Endothelial cell of umbilical vein (primary cell): ENCODE measurements around the gene SMOC2. TPM values are rescaled to one million over a fixed set of nuclear protein-coding genes. Genes with fewer than 3 reads are reported as not detected.

Source experiments
- BruUV-seq: library from RNA; stranded (reverse); fragments of 400-500 nt; replicated peaks from 2 replicates; lab custom pipeline; 2021; lab: Mats Ljungman, UMichigan
- CTCF ChIA-PET: fragments of 300-600, 350-600 bp; sonication (Branson Sonifier 250); formaldehyde crosslinking; loops from one replicate; lab custom pipeline; 2021; ENCODE audit warnings: antibody characterized with exemption, inconsistent platforms; lab: Charles Lee
- POLR2A ChIA-PET: fragments of 300-600, 350-600 bp; sonication (Branson Sonifier 250); formaldehyde crosslinking; loops from one replicate; lab custom pipeline; 2021; ENCODE audit warnings: antibody characterized with exemption, inconsistent platforms; lab: Charles Lee
- DNase-seq: peaks from one replicate; pipeline ENCODE4 v3.0.0-alpha.2; 2011; ENCODE audit warnings: low read depth, low spot score
- FAIRE-seq: peaks from 2 replicates; lab custom pipeline; 2011; peaks lifted over from hg19 to GRCh38; lab: Jason Lieb, UNC
- H2AFZ ChIP-seq: 2 replicates; pipeline ENCODE4 v1.6.0; 2012; ENCODE audit warnings: low read depth, low read length, control low read depth, inconsistent platforms
- H3K27ac ChIP-seq: 2 replicates; pipeline ENCODE4 v1.5.1; 2011; ENCODE audit warnings: low read depth, mild to moderate bottlenecking, control low read depth, low read length, moderate library complexity; ENCODE audit not compliant: insufficient read depth
- H3K27me3 ChIP-seq, 2 experiments: 2 replicates each; pipeline versions ENCODE4 v1.6.0 to v1.6.1; 2011; ENCODE audit warnings: low read length in 2 of 2, mixed read lengths in 1 of 2; ENCODE audit not compliant: control insufficient read depth in 2 of 2, insufficient read depth in 2 of 2
- H3K36me3 ChIP-seq, 2 experiments: 2 replicates in 1 of 2; 3 replicates in 1 of 2; pipeline ENCODE4 v1.5.1; 2011; ENCODE audit warnings: low read length in 2 of 2, mild to moderate bottlenecking in 1 of 2, moderate library complexity in 1 of 2; ENCODE audit not compliant: control insufficient read depth in 2 of 2, insufficient read depth in 2 of 2; ENCODE audit errors: extremely low read depth in 1 of 2
- H3K4me1 ChIP-seq: 3 replicates; pipeline ENCODE4 v1.5.1; 2011; ENCODE audit warnings: mild to moderate bottlenecking, low read length; ENCODE audit not compliant: control insufficient read depth, insufficient read depth; ENCODE audit errors: extremely low read depth
- H3K4me2 ChIP-seq: 2 replicates; pipeline ENCODE4 v1.6.1; 2011; ENCODE audit warnings: low read length, control low read depth, mixed read lengths; ENCODE audit not compliant: insufficient read depth
- H3K4me3 ChIP-seq, 3 experiments: fragments of 200-600 bp in 1 of 3; sonication (generic), shearing (Covaris generic) in 1 of 3; replicated peaks in 1 of 3; 2 replicates each; pipeline ENCODE4 v1.5.1; 2011 to 2016; ENCODE audit warnings: control low read depth in 3 of 3, low read length in 3 of 3, mild to moderate bottlenecking in 2 of 3, inconsistent platforms in 1 of 3, low read depth in 1 of 3, moderate library complexity in 1 of 3; ENCODE audit not compliant: insufficient read depth in 1 of 3
- H3K79me2 ChIP-seq: 2 replicates; pipeline ENCODE4 v1.6.0; 2012; ENCODE audit warnings: low read length, inconsistent platforms; ENCODE audit not compliant: control insufficient read depth, insufficient read depth
- H3K9ac ChIP-seq: replicated peaks from 2 replicates; pipeline ENCODE3; 2011; ENCODE audit warnings: low read length, control low read depth; ENCODE audit not compliant: insufficient read depth; ENCODE audit errors: extremely low read depth
- H3K9me1 ChIP-seq: replicated peaks from 3 replicates; pipeline ENCODE4 v1.6.0; 2011; ENCODE audit warnings: mild to moderate bottlenecking, low read length; ENCODE audit not compliant: control insufficient read depth, insufficient read depth; ENCODE audit errors: extremely low read depth
- H3K9me3 ChIP-seq: replicated peaks from 2 replicates; pipeline ENCODE4 v1.5.1; 2012; ENCODE audit warnings: low read length, inconsistent platforms; ENCODE audit not compliant: control insufficient read depth, insufficient read depth
- H4K20me1 ChIP-seq: replicated peaks from 2 replicates; pipeline ENCODE3; 2011; ENCODE audit warnings: mild to moderate bottlenecking, low read length; ENCODE audit not compliant: control insufficient read depth, insufficient read depth; ENCODE audit errors: extremely low read depth
- CTCF ChIP-seq, 2 donors: IDR thresholded peaks; 1 replicate in 1 of 2; 2 replicates in 1 of 2; pipeline ENCODE4 v1.5.1; 2011; ENCODE audit warnings: low read length in 2 of 2, mild to moderate bottlenecking in 2 of 2, moderate library complexity in 2 of 2, control low read depth in 1 of 2, inconsistent platforms in 1 of 2, low read depth in 1 of 2; ENCODE audit not compliant: insufficient read depth in 1 of 2; ENCODE audit errors: extremely low read depth in 1 of 2
- EZH2 ChIP-seq: IDR thresholded peaks from 2 replicates; pipeline ENCODE4 v1.6.1; 2012; ENCODE audit warnings: borderline replicate concordance, low read depth, mild to moderate bottlenecking, moderate library complexity, low read length, inconsistent platforms; ENCODE audit not compliant: severe bottlenecking
- FOS ChIP-seq: IDR thresholded peaks from 2 replicates; pipeline ENCODE4 v1.6.1; 2011; ENCODE audit warnings: mild to moderate bottlenecking, low read length, moderate library complexity, borderline replicate concordance; ENCODE audit not compliant: insufficient read depth
- GATA2 ChIP-seq: IDR thresholded peaks from 2 replicates; pipeline ENCODE4 v1.7.0; 2011; ENCODE audit warnings: low read depth, mild to moderate bottlenecking, moderate library complexity, mixed read lengths, low read length; ENCODE audit not compliant: insufficient read length, insufficient read depth
- JUN ChIP-seq: IDR thresholded peaks from 2 replicates; pipeline ENCODE4 v1.6.1; 2011; ENCODE audit warnings: borderline replicate concordance, low read depth; ENCODE audit not compliant: insufficient read length, insufficient read depth
- MAX ChIP-seq: IDR thresholded peaks from 2 replicates; pipeline ENCODE4 v1.6.1; 2011; ENCODE audit not compliant: insufficient read depth, insufficient read length
- MYC ChIP-seq: IDR thresholded peaks from one replicate; pipeline ENCODE4 v1.6.1; 2011; ENCODE audit warnings: mild to moderate bottlenecking, low read depth, low read length
- POLR2A ChIP-seq: IDR thresholded peaks from 2 replicates; pipeline ENCODE4 v1.6.1; 2012; ENCODE audit warnings: low read depth, mild to moderate bottlenecking, control low read depth, low read length
- POLR2AphosphoS5 ChIP-seq: IDR thresholded peaks from 2 replicates; pipeline ENCODE4 v1.6.1; 2012; ENCODE audit warnings: low read depth, mild to moderate bottlenecking, control low read depth, low read length, moderate library complexity; ENCODE audit not compliant: insufficient read depth
- dilution Hi-C: fragments of 300-500 bp; cut with MboI; formaldehyde crosslinking; loops from one replicate; pipeline ENCODE4 v1.15.0; 2019; ENCODE audit warnings: low sequenced_read_pairs; ENCODE audit not compliant: extremely low pct_ligation_motif_present
- intact Hi-C: fragments of 100-400 bp; cut with micrococcal nuclease; formaldehyde crosslinking; loops from one replicate; pipeline ENCODE4 v1.10.0; 2022
- polyA plus RNA-seq, 4 experiments: library from polyadenylated mRNA; depleted of rRNA in 3 of 4; stranded (reverse) in 3 of 4; unstranded in 1 of 4; fragments of >200 nt; gene quantifications; 2 replicates each; pipeline versions ENCODE4 v1.2.1 to v1.2.3, GENCODE V29; 2011 to 2012; ENCODE audit warnings: missing spikeins in 1 of 4
- total RNA-seq: library from RNA; stranded (reverse); gene quantifications from 2 replicates; pipeline ENCODE4 v1.2.3, GENCODE V29; 2021

The SMOC2 gene
- total and polyA plus RNA-seq, 2 donors (not counting 3 experiments of a cell fraction or from before 2014, with no cell fraction given) = not detected

GRCh38 chr6:168715643-168716481, 274.9 kb downstream of the SMOC2 start:
- BruUV-seq = no TSS peak
- no peak overlapping the region for H3K4me3 ChIP-seq
- no peaks in the 10 kb centered on the region for H3K9me1 ChIP-seq
- ChIA-PET CTCF (no interaction called here), POLR2A (no interaction called here)
- no peak for FAIRE-seq
- dilution Hi-C loops (no loop called here), intact Hi-C loops (no loop called here)
- H3K4me1 ChIP-seq = no peaks in the 10 kb centered on the region
- TF ChIP-seq MAX (no peak), POLR2AphosphoS5 (no peak), MYC (no peak), CTCF (IDR thresholded peaks at IDR 0.05; ENCODE audit: extremely low read depth in 1 of 2, insufficient read depth in 1 of 2, low read depth in 1 of 2, low read length in 2 of 2) (no peak), FOS (no peak), GATA2 (no peak), POLR2A (no peak), EZH2 (no peak), JUN (no peak)
- H3K9ac ChIP-seq = no peak overlapping the region
- H4K20me1 ChIP-seq = no peaks in the 10 kb centered on the region
- no peaks in the 10 kb centered on the region for H3K27me3 ChIP-seq
- H2AFZ ChIP-seq = no peak overlapping the region
- H3K9me3 ChIP-seq = peaks cover 4% of the 10 kb centered on the region
- H3K4me2 ChIP-seq = no peak overlapping the region
- no peaks in the 10 kb centered on the region for H3K36me3 ChIP-seq
- no peak overlapping the region for H3K27ac ChIP-seq
- no peak for DNase-seq
- H3K79me2 ChIP-seq = no peaks in the 10 kb centered on the region
